Caki2 (cell line): ENCODE results near the gene GABRR2. TPM values are rescaled to one million over a fixed set of nuclear protein-coding genes. Genes with fewer than 3 reads are reported as not detected.

ENCODE experiments used
- DNase-seq: peaks from one replicate; pipeline ENCODE4 v3.0.0-alpha.2; 2015; ENCODE audit warnings: low read depth
- in situ Hi-C: cut with HindIII; loops from 2 replicates; pipeline ENCODE4 v1.10.0; 2016; ENCODE audit warnings: low sequenced_read_pairs, low pct_unique_long_range_greater_than_20kb, mixed read lengths
- total RNA-seq: library from RNA; depleted of rRNA; stranded (reverse); fragments of >200 nt; shearing (Covaris generic); gene quantifications from 2 replicates; pipeline ENCODE4 v1.2.3, GENCODE V29; 2014; ENCODE audit warnings: low replicate concordance; rRNA removed

GABRR2 gene
- not detected in 2 replicates for total RNA-seq

DNA sequence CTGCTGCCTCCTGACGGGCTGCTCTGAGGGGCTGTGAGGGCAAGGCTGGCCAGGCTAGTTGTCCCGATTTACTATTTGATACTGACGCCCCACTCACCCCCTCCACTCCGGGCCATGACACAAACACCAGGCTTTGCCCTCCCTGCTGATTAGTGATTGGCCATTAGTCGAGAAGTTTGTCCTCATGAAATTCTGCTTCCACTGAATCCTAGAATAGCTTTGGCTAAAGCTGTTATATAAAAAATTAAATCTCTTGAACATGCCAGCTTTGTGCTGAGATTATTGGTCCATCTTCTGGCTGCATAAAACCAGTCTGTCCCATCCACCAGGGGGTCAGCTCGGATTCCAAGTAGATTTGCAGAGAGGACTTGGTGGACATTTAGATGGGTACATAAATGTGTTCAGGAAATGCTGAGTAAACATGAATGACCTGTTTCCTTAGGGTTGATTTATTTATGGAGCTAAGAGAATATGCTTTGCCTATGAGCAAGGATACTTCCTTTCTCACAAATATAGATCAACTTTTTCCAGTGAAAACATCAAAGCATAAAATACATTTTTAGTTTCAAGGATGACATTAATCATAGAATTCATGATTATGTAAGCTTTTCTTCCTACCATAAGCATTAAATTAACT, at the start of gene GABRR2:
Gene GABRR2 (minus strand): TSS at position 51 of the 637 bp plus-strand sequence. CDS start 134 bp downstream, outside the sequence.
- no peak for DNase-seq
- in situ Hi-C loops: no loop called here

GRCh38 chr6:89364586-89364985, 49.5 kb upstream of the GABRR2 start:
- in situ Hi-C loops: no loop called here
- no peak for DNase-seq

DNA sequence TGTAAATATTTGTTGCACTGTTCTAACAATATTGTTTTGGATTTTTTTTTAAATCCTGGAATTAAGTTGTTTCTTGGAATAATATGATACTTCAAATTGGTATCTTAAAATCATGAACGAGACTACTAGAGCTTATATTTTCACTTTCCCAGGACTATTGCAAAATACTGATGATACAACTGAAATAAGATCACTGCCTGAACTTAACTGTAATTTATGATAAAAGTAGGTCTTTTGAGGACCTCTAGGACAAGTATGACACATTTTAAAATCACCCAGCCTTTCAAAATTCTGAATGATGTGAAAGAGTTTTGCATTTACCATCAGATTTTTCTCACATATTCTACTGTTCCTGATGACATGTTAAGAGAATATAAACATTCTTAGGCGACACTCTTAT, 46.1 kb upstream of the GABRR2 start:
- in situ Hi-C loops: no loop called here
- DNase-seq: no peak

- no peak for DNase-seq
- in situ Hi-C loops: no loop called here
These were observed 45.4 kb upstream of the GABRR2 start for GRCh38 chr6:89360415-89360999.

GRCh38 chr6:89359561-89359960, 44.5 kb upstream of the GABRR2 start:
- in situ Hi-C loops: no loop called here

GRCh38 chr6:89357390-89357789, 42.3 kb upstream of the GABRR2 start:
- in situ Hi-C loops: no loop called here
- DNase-seq: no peak

More at GRCh38 chr6:89359561-89359960, 44.5 kb upstream of the GABRR2 start:
- no peak for DNase-seq

DNA sequence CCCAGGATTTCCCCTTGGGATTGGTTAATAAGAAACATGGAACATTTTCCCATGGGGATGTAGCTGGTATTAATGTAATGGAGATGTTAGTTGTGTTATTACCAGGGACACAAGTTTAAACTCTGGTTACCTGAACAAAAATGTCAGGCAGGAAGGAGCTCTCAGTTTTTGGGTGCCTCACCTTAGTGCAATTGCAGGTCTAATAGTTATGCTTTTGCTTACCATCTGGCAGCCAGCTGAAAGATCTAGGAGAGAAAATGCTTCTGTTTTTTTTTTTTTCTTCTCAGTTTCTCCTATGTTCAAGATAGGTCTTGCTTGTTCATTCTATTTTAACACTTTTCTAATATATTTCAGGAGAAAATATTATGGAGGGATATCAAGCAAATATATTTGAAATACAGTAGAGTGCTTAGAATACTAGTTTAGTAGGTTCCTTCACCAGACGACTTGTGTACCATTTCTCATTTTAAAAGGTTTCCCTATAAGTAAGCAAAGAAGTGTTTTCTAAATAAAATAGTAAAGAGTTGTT, 41.6 kb upstream of the GABRR2 start:
- in situ Hi-C loops: no loop called here
- DNase-seq: no peak

DNA sequence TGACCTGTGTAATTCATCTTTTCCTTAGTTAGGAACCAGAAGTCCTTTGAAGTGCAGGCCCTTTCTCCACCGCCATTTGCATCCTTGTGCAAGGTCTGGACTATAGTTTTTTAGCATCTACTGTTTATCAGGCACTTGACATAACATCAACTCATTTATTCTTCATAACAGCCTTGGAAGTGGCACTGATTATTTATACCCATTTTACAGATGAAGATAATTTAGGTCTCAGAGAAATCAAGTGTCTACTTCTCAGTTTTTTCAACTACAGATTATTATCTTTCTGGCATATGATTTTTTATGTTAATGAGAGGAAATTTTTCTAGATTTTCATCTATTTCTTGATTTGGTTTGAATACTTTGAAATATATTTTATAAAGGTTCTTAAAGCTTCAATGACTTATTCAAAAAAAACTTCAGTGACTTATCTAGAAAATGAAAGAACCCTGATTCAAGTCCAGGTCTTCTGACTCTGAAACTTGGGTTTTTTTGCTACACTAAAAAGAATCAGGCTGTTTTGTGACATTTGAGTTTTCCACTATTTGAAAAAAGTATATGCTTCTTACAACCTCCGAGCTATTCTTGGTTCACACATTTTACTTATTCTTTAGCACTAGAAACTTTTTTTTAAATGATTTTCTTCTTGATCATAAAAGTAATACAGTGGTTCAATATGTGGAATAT, 40.6 kb upstream of the GABRR2 start:
- in situ Hi-C loops: no loop called here
- DNase-seq: no peak

DNA sequence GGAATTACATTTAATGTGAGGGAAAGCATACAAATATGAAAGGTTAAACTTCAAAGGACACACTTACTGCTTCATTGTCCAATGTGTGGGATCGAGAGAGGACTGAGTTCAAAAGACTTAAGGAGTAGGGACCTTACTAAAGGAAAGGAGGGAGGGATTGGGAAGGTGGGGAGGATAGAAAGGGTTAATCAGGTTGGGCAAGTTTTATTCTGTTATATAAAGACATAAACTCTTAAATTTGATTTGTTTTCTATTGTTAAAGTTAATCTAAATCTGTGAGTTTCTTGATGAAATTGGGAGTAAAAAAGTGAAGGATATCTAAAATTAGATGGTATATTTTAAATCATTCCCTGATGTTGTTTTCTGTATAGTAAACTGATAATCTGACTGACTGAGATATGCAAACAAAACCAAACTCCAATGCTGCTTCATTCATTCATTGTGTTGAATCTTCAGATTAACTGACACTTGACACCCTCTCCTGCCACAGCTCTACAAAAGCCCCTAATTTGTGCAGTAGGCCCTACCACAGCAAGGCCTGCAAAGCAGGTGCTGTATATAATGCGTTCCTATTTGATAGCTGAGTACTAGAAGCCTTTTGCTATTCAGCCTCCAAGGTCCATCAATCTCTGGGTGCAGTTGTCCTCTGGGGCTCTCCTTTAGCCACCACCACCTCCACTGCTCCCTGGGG, 38.7 kb upstream of the GABRR2 start:
- in situ Hi-C loops: no loop called here
- DNase-seq: no peak

- DNase-seq: no peak
- in situ Hi-C loops: no loop called here
These were observed 38.0 kb upstream of the GABRR2 start for GRCh38 chr6:89353118-89353556.

DNA sequence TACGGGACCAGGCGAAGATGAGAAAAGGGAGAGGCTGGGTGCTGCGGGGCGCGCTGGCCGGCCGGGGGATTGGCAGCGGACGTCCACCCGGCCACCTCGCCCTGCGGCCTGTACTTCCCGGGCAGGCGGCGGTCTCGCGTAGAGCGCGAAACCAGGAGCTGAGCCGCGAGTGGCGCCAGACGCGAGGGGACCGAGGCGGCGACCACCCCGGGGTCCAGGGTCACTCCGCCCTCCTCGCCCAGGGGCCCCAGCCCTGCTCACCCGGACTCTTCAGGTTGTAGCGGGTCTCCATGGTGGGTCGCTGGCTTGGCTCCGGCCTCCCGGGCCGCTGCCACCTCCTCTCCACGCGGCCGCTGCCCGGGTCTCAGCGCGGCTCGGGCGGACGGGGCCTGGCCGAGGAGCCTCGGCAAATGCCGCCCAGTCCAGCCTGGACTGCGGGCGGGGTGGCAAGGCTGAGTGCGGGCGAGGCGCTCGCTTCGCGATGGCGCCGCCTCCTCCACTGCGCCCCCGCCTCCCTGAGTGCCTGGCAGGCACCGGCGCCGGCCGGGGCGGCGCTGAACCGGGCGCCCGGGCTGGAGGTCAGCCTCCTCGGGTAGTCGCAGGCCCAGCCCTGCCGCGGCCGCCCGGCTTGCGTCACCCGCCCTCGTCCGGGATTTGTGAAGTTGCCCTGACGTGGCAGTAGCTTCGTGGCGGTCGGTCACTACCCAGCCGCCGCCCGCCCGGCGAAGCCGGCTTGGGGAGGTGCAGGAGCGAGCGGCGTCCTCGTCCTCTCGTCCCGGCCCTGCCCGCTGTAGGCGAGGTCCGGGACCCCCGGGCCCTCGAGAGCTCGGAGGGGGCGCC, 37.4 kb upstream of the GABRR2 start, which contains the start of gene UBE2J1:
Gene UBE2J1 (minus strand): TSS at position 445 of the 840 bp plus-strand sequence. CDS start 153 bp downstream, at position 292.
- in situ Hi-C loops: no loop called here
- peak; percentile 91 for DNase-seq

DNA sequence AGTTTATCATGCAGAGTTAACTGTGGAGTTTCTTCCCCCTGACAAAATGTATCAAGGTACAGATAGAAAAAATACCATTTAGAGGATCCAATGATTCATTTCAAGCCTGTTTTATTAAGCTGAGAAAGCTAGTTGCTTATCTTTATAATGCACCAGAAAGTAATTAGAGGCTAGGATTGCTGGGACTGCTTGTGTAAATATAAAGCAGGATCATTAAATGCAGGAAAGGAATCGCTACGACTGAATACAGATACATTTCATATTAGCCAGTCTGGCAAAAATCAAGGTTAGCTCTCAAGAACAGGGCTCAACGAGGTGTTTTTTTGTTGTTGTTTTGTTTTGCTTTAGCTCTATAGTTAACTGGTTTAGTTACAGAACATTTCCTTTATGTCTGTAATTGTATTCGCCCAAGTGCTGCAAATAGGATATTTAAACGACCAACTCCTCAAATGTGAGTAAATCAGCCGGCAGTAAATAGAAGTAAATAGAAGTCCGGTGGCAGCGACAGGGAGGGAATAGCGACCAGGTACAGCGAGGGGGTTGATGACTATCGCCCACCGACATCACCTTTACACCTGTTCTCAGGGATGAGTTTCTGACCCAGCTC, 36.7 kb upstream of the GABRR2 start:
- in situ Hi-C loops: no loop called here
- DNase-seq: no peak

DNA sequence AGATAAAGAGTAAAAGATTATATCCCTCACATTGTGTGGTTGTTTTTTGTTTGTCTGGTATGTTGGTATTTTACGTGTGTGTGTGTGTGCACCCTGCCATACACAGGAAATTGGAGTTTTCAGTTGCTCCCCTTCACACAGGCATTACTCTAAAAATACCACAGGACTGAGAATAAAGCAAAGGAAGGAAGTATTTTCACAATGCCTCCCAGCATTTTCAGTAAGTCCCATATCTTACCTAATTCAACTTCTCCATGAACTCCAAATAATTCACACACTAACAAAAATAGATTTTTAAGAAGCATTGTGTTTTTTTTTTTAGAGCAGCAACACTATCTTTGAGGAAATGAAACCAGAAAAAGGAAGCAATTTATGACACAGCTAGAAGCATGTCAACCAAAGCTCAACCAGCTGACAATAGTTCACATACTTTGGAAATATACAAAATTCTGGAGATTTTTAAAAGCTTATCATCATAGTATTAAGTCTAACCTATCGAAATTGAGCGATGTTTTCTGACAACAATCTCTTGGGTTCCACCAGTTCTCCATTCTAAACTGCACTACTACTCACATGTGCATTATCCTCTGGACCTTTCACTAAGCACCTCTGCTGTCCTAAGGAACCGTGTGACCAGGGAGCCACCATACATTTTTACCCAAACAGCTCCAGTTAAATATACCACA, 35.3 kb upstream of the GABRR2 start:
- no peak for DNase-seq
- in situ Hi-C loops: no loop called here

GRCh38 chr6:89348372-89348771, 33.3 kb upstream of the GABRR2 start:
- no peak for DNase-seq
- in situ Hi-C loops: no loop called here

- in situ Hi-C loops: no loop called here
These were observed 32.7 kb upstream of the GABRR2 start for GRCh38 chr6:89347825-89348224.

DNA sequence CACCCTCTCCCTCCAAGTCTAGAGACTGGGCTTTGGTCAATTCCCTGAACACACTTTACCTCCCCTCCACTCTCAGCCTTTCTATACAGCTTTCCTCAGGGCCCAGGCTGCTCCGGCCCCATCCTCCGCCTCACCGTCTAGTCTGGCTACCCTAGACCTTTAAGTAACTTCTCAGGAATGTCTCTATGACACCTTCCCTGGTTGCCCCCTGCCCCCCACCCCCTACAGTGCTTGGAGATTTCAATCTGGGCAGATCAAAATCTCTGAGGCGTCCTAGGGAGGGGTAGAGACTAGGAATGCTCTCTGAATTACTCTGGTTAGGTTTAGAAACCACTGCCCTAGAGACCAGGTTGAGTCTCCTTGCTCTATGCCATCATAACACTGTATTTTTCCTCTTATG, 31.3 kb upstream of the GABRR2 start:
- in situ Hi-C loops: no loop called here
- DNase-seq: no peak

More at GRCh38 chr6:89347825-89348224, 32.7 kb upstream of the GABRR2 start:
- DNase-seq: peak; percentile 44

DNA sequence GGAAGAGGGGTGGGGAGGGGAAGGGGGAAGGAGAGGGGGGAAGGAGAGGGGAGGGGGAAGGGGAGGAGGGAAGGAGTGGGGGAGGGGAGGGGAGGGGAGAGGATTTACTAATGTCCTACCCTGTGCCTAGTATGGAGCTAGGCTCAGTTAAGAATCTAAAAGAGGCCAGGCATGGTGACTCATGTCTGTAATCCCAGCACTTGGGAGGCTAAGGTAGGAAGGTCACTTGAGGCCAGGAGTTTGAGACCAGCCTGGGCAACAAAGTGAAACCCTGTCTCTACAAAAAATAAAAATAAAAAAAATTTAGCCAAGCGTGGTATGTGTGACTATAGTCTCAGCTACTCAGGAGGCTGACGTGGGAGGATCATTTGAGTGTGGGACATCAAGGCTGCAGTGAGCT, 24.5 kb upstream of the GABRR2 start:
- DNase-seq: no peak
- in situ Hi-C loops: no loop called here
